Activated T-helper 1 cell treated with Interleukin-2 at 50 U/mL for 16 hours (primary cell): ENCODE results near the gene DSE.
"Not testable (repeated sequence)": the region's sequence is repeated elsewhere in the genome, so short reads cannot be mapped to it uniquely, and the experiment has no call there.

Experiments
- DNase-seq: peaks from one replicate; pipeline ENCODE4 v3.0.0-alpha.2; 2020; ENCODE audit warnings: low read depth

The DSE gene

DNA sequence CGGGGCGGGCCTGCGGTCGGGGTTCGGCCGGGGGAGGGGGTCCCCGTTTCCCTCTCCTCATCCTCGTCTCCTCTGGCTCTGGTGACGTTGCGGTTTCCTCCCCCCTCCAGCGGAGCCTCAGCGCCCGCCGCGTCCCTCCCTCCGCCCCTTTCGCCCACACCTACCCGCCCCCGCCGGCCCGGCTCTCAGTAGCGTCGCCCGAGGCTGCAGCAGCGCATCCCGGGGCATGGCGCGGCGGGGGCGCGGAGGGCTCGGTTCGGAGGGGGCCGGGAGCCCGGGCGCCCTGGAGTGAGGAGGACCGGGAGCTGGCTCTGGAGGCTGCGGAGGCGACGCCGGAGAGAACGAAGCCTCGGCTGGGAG lies at the start of gene DSE:
Gene DSE (plus strand): TSS at position 188 of the 360 bp plus-strand sequence. CDS start 28,304 bp downstream, outside the sequence.
- peak; percentile 48 for DNase-seq

GRCh38 chr6:116321933-116322332 lies 48.8 kb upstream of the DSE start:
- not testable (repeated sequence) for DNase-seq

DNA sequence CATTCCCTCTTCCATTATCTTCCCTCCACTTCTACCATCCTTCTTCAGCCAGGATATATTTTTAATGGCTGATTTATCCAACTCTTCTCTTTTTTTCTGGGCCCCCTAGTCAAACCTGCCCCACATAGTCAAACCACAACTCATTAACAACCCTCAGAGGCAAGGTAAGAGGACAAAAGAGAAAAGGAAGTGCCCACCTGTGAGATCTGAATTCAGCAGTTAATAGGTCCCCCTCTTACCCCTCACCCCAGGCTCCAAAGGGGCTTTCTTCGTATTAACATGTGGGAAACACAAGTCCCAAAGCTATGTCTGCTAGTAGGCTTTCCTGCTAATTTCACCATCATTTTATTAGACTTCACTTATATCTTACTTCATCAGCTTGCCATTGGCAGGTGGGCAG lies 46.9 kb upstream of the DSE start:
- DNase-seq, result no peak

DNA sequence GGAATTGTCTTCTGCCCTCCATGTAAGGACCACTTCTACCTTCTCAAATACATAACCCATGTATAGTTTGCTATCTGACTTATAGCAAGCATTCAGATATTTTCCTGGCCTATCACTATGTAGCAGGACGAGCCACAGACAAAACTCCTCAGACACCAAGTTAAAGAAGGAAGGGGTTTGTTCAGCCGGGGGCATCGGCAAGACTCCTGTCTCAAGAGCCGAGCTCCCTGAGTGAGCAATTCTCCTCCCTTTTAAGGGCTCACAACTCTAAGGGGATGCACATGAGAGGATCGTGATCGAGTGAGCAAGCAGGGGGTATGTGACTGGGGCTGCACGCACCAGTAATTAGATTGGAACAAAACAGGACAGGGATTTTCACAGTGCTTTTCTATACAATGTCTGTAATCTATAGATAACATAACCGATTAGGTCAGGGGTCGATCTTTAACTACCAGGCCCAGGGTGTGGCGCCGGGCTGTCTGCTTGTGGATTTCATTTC lies 45.1 kb upstream of the DSE start:
- DNase-seq, result not testable (repeated sequence)

GRCh38 chr6:116326181-116326671 lies 44.5 kb upstream of the DSE start:
- no peak for DNase-seq

GRCh38 chr6:116326996-116327395 lies 43.8 kb upstream of the DSE start:
- DNase-seq, result no peak

GRCh38 chr6:116327803-116328527 lies 42.8 kb upstream of the DSE start:
- no peak for DNase-seq

GRCh38 chr6:116328528-116328903 lies 42.2 kb upstream of the DSE start:
- DNase-seq, result no peak

GRCh38 chr6:116329156-116329555 lies 41.6 kb upstream of the DSE start:
- DNase-seq, result no peak

GRCh38 chr6:116330511-116330910 lies 40.2 kb upstream of the DSE start:
- DNase-seq, result no peak

DNA sequence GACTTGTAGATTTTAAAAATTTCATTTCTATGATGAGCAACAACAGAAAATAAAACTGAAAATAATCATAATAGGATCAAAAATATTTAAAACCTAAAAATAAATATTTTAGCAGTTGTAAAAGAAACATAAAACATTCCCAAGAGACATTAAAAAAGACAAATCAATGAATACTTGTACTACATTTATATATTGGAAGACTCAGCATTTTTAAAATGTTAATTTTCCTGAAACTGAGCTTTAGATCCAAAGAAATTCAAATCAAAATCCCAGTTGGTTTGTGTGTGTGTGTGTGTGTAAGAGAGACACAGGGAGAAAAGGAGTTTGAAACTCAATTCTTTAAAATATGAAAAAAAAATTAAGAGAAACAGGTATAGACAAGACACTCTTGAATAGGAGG lies 38.7 kb upstream of the DSE start:
- DNase-seq, result no peak

GRCh38 chr6:116334638-116335409 lies 35.9 kb upstream of the DSE start:
- not testable (repeated sequence) for DNase-seq

DNA sequence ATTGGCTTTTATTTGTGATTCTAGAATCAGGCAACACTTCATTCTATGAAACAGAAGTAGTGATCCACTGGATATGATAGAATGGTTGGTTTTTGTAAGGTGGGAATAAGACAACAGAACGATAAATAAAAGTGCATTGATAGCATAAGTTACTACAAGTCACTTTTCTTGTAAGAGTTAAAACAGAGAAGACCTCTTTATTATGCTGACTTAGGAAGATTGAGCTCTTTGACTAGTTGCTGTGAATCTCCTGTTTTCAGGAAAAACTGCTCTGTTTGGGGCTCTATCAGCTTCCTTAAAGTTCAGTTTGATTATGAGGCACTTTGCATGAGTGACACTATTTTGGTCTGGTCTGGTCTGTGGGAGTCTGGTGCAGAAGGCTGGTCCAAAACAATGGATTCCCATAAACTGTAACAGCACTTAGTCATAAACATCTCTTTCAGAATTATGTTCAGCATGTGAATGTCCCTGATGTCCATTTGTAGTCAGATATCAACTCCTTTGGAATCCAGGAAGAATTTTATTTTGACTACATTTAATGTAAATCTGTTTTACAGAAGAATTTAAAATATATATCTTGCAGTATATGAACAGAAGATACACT lies 35.0 kb upstream of the DSE start:
- no peak for DNase-seq

- no peak for DNase-seq
Measured at GRCh38 chr6:116338943-116339342, 31.8 kb upstream of the DSE start.

GRCh38 chr6:116340625-116341024 lies 30.1 kb upstream of the DSE start:
- not testable (repeated sequence) for DNase-seq

- no peak for DNase-seq
Measured at GRCh38 chr6:116349216-116349615, 21.5 kb upstream of the DSE start.

- no peak for DNase-seq
Measured at GRCh38 chr6:116351101-116351500, 19.6 kb upstream of the DSE start.

GRCh38 chr6:116352515-116353471 lies 18.0 kb upstream of the DSE start:
- no peak for DNase-seq

DNA sequence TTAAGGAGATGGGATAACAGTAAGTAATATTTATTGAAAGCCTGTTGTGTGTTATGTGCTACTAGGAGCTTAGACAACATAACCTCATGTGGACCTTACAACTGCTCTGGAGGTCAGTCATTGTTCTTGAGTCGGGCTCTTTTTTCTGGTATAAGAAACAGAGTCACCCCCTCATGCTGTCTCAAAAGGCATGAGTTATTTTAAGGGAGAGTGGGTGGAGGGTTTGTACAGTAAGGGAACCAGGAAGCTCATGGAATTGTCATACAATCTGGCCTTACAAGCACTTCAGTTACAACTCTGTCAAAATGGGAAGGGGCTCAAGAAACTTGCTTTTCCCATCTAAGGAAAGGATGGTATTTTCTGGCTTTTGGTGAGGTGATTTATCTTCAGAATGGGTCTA lies 16.5 kb upstream of the DSE start:
- no peak for DNase-seq

DNA sequence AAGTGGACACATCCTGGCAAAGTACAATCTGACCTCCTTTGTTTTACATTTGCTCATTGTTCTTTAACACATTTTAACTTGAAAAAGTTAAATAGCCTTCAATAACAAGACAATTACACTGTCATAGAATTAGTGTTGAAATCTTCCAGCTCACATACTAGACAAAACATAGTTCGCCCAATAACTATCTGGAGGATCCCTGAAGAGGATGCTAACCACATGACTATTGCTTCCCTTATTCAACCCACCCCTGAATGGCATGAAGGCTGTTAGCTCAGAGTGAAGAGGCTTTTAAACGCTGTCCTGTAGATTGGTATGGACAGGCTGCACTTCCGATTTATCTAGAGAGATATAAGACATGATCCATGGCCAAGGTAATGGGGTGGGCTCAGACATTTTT lies 15.0 kb upstream of the DSE start:
- no peak for DNase-seq

DNA sequence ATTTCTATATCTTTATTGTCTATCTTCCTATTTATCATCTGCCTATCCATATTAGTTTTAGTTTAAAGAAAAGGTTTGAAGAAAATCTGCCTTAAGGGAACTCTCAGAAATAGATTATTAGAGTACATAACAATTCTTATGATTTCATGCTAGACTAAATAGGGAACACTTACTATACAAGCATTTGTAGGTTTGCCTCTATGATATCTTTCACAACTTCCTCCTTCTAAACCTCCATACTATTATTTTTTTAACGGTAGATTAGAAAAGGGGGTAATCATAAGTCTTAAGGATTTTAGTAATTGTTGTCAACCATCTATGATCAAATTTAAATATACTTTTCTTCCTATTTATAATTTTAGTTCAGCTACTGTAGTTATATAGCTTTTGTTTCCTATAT lies 11.6 kb upstream of the DSE start:
- no peak for DNase-seq

DNA sequence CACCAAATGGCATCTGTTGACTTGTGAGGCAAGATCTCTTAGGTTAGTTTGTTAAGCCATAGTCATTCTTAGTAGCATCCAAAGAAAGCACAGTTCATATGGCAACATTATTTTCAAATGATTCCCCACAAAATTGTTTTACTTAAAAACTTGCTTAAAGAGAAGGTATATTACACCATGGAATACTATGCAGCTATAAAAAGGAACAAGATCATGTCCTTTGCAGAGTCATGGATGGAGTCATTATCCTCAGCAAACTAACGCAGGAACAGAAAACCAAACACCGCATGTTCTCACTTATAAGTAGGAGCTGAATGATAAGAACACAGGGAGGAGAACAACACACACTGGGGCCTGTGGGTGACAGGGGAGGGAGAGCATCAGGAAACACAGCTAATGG lies 10.9 kb upstream of the DSE start:
- DNase-seq, result no peak
